ENCODE data around the gene PLSCR1.

DNA sequence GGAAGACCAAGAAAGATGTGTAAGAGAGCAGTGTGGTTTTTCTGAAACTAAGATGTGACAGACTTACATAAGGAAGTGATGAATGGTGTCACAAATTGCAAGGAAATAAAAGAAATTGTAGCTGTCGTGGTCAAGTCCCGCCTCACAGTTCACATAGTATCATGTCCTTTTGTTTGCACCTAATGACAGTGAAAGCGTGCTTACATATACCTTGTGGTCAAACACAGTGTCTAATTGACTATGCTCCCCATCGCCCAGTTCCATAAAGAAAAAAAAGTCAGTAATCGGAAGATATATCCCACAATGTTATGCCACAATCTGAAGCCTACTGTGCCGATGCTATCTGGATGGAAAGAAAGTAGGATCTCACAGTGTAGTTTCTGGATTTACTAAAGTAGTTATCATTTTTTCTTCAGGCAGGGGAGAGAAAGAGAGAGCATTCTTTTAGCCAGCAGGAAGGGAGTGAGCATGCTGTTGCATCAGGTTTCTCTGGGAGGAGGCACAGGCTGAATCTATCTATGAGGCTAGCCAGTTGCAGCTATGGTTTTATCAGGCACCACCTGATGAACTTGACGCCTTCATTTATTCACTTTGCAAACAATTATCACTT, 9.8 kb upstream of the PLSCR1 start:
- no peak for TF ChIP-seq POLR2A (IDR thresholded peaks at IDR 0.05)
- TF ChIP-seq, protein P1, sequence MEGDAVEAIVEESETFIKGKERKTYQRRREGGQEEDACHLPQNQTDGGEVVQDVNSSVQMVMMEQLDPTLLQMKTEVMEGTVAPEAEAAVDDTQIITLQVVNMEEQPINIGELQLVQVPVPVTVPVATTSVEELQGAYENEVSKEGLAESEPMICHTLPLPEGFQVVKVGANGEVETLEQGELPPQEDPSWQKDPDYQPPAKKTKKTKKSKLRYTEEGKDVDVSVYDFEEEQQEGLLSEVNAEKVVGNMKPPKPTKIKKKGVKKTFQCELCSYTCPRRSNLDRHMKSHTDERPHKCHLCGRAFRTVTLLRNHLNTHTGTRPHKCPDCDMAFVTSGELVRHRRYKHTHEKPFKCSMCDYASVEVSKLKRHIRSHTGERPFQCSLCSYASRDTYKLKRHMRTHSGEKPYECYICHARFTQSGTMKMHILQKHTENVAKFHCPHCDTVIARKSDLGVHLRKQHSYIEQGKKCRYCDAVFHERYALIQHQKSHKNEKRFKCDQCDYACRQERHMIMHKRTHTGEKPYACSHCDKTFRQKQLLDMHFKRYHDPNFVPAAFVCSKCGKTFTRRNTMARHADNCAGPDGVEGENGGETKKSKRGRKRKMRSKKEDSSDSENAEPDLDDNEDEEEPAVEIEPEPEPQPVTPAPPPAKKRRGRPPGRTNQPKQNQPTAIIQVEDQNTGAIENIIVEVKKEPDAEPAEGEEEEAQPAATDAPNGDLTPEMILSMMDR (IDR thresholded peaks at IDR 0.05) = no peak
